Measurements from ENCODE around the gene FRRS1.

FRRS1 gene

DNA sequence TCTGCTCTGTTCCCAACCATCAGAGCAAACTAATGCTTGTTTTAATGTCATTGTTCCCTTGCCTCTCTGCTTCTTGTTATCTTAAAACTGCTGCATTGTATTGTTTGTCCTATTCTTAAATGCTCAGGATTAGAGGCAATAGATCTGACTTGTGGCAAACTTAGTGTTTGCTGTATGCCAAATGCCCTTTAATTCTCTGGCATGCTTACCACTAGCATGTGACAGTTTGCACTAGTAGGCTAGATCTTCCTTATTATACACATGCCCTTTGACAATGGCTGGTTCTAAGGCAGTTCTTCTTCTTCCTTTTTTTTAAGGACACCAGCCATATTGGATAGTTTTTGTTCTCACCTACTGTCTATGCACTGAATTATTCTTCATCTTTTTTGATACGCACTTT is 90.4 kb downstream of the FRRS1 start:
- no peak for TF ChIP-seq POLR2AphosphoS5 (IDR thresholded peaks at IDR 0.05; ENCODE audit: low read depth, low read length)
- TF ChIP-seq FOXP2 (optimal IDR thresholded peaks at IDR 0.05; ENCODE audit: borderline replicate concordance, extremely low read depth, extremely low read length, insufficient read depth): no peak
- TF ChIP-seq TAF1 (IDR thresholded peaks at IDR 0.05; ENCODE audit: borderline replicate concordance, insufficient read depth, low read length): no peak
- no peak for TF ChIP-seq SIN3A (IDR thresholded peaks at IDR 0.05; ENCODE audit: borderline replicate concordance, insufficient read depth, low read length)
- TF ChIP-seq, protein P1, sequence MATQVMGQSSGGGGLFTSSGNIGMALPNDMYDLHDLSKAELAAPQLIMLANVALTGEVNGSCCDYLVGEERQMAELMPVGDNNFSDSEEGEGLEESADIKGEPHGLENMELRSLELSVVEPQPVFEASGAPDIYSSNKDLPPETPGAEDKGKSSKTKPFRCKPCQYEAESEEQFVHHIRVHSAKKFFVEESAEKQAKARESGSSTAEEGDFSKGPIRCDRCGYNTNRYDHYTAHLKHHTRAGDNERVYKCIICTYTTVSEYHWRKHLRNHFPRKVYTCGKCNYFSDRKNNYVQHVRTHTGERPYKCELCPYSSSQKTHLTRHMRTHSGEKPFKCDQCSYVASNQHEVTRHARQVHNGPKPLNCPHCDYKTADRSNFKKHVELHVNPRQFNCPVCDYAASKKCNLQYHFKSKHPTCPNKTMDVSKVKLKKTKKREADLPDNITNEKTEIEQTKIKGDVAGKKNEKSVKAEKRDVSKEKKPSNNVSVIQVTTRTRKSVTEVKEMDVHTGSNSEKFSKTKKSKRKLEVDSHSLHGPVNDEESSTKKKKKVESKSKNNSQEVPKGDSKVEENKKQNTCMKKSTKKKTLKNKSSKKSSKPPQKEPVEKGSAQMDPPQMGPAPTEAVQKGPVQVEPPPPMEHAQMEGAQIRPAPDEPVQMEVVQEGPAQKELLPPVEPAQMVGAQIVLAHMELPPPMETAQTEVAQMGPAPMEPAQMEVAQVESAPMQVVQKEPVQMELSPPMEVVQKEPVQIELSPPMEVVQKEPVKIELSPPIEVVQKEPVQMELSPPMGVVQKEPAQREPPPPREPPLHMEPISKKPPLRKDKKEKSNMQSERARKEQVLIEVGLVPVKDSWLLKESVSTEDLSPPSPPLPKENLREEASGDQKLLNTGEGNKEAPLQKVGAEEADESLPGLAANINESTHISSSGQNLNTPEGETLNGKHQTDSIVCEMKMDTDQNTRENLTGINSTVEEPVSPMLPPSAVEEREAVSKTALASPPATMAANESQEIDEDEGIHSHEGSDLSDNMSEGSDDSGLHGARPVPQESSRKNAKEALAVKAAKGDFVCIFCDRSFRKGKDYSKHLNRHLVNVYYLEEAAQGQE (IDR thresholded peaks at IDR 0.05; ENCODE audit: insufficient read depth in 1 of 2, low read depth in 2 of 2, low read length in 2 of 2): no peak

DNA sequence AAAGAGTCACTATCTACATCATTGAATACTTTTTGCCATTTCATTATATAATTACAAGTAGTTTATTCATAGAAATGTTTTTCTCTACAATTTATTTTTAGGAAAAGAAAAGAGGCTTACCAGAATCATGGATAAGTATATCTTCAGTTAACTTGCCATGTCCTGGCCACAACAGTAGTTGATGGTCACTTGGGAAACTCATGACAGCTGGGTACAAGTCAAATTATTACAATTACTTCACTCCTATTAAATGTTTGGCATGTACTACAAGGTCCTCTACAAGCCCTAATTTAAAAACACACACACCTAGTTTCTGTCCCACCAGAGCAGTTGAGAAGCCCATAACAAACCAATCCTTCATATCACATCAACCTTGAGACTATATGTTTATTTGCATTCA is 91.1 kb downstream of the FRRS1 start:
- TF ChIP-seq, protein P1 (IDR thresholded peaks at IDR 0.05; ENCODE audit: insufficient read depth in 1 of 2, low read depth in 2 of 2, low read length in 2 of 2): no peak
- TF ChIP-seq FOXP2 (optimal IDR thresholded peaks at IDR 0.05; ENCODE audit: borderline replicate concordance, extremely low read depth, extremely low read length, insufficient read depth) (no peak), SIN3A (IDR thresholded peaks at IDR 0.05; ENCODE audit: borderline replicate concordance, insufficient read depth, low read length) (no peak), POLR2AphosphoS5 (IDR thresholded peaks at IDR 0.05; ENCODE audit: low read depth, low read length) (no peak), TAF1 (IDR thresholded peaks at IDR 0.05; ENCODE audit: borderline replicate concordance, insufficient read depth, low read length) (no peak)

DNA sequence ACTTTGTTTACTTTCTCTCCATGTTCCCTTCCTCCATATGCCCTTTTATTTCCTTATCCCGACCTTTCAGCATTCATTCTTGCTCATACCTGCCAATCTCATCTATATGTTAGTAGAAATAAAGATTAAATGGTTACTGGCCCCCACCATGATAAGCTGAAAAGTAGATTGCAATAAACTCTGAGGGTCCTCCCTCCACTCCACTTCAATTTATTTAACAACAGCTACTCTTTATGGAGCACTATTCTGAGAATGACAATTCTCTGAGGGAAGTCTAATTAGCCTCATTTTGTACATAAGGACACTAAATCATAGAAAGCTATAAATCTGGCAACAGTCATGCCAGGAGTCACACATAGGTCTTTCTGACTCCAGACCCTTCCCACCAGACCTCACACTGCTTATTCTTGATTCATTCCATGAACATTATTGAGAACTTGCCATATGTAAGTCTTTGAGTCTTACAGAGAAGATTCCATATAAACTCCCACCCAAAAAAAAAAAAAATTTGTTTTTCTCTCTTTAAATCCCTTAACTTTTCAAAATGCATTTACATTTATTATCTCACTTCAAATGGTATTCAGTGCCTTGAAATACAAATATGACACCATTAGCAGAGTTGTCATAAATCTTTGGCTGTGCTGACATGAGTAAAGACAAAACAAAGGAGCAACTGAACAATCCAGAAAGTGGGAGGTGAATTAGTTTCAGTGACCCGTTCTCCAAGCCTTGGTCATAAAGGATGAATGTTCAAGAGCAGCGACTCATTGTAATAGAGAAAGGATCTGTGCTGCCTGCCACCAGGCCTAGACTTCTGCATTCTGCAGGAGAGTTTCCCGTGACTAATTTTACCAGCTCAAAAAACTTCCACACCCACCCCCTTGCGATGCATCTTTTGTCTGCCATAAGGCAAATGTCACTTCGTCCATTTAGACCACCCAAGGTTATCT is 92.0 kb downstream of the FRRS1 start:
- TF ChIP-seq TAF1 (IDR thresholded peaks at IDR 0.05; ENCODE audit: borderline replicate concordance, insufficient read depth, low read length) (no peak), POLR2AphosphoS5 (IDR thresholded peaks at IDR 0.05; ENCODE audit: low read depth, low read length) (no peak), FOXP2 (optimal IDR thresholded peaks at IDR 0.05; ENCODE audit: borderline replicate concordance, extremely low read depth, extremely low read length, insufficient read depth) (no peak), SIN3A (IDR thresholded peaks at IDR 0.05; ENCODE audit: borderline replicate concordance, insufficient read depth, low read length) (no peak)
- TF ChIP-seq, protein P1 (IDR thresholded peaks at IDR 0.05; ENCODE audit: insufficient read depth in 1 of 2, low read depth in 2 of 2, low read length in 2 of 2): no peak

DNA sequence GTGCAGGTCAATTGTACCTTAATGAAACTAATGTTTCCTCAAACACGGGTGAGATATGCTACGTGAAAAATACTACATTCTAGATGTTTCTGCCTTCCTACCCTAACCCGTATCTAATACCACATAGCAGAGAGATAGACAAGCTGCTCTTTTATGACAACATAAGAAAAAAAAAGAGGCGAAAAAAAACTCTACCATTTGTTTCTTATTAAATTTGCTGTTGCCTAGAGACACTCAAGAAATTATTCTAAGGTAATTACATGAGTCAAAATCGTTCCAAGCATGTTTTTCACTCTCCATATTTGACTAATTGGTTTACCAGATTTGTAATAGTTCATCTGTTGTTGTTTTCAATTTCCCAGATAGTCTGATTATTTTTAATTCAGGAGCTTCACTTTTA is 93.1 kb downstream of the FRRS1 start:
- TF ChIP-seq, protein P1 (IDR thresholded peaks at IDR 0.05; ENCODE audit: insufficient read depth in 1 of 2, low read depth in 2 of 2, low read length in 2 of 2): no peak
- TF ChIP-seq FOXP2 (optimal IDR thresholded peaks at IDR 0.05; ENCODE audit: borderline replicate concordance, extremely low read depth, extremely low read length, insufficient read depth): no peak
- TF ChIP-seq POLR2AphosphoS5 (IDR thresholded peaks at IDR 0.05; ENCODE audit: low read depth, low read length): no peak
- TF ChIP-seq SIN3A (IDR thresholded peaks at IDR 0.05; ENCODE audit: borderline replicate concordance, insufficient read depth, low read length): no peak
- no peak for TF ChIP-seq TAF1 (IDR thresholded peaks at IDR 0.05; ENCODE audit: borderline replicate concordance, insufficient read depth, low read length)

All from PFSK-1 (cell line).